Mesothelial cell of epicardium (in vitro differentiated cells): ENCODE results near the gene SLC2A2. TPM values are rescaled to one million over a fixed set of nuclear protein-coding genes. Genes with fewer than 3 reads are reported as not detected.

Experiments
- DNase-seq, 2 experiments: peaks; one replicate each; pipeline ENCODE4 v3.0.0; 2021; ENCODE audit warnings: low spot score in 2 of 2; ENCODE audit not compliant: unreplicated experiment in 2 of 2
- H3K27ac Mint-ChIP-seq: 2 replicates; pipeline ENCODE4 v1.8.0; 2021; ENCODE audit warnings: mixed read lengths
- H3K27me3 Mint-ChIP-seq: 2 replicates; pipeline ENCODE4 v1.8.0; 2021; ENCODE audit warnings: low read depth, mixed read lengths
- H3K36me3 Mint-ChIP-seq: 2 replicates; pipeline ENCODE4 v1.8.0; 2021; ENCODE audit warnings: mixed read lengths
- H3K4me1 Mint-ChIP-seq: 2 replicates; pipeline ENCODE4 v1.8.0; 2021; ENCODE audit warnings: mixed read lengths
- H3K4me3 Mint-ChIP-seq: 2 replicates; pipeline ENCODE4 v1.8.0; 2021; ENCODE audit warnings: mild to moderate bottlenecking, moderate library complexity, mixed read lengths
- H3K9me3 Mint-ChIP-seq: 2 replicates; pipeline ENCODE4 v1.8.0; 2021; ENCODE audit warnings: mixed read lengths
- total RNA-seq: library from RNA; stranded (reverse); gene quantifications from 3 replicates; pipeline ENCODE4 v1.2.1, GENCODE V29; 2021
- TF ChIP-seq, protein P1 (sequence below): fragments of 200-600 bp; sonication (generic); IDR thresholded peaks from one replicate; pipeline ENCODE4 v1.5.0; 2021; ENCODE audit warnings: antibody characterized with exemption; ENCODE audit not compliant: unreplicated experiment

The SLC2A2 gene
- total RNA-seq, 1 donor from 2014 or later = not detected

DNA sequence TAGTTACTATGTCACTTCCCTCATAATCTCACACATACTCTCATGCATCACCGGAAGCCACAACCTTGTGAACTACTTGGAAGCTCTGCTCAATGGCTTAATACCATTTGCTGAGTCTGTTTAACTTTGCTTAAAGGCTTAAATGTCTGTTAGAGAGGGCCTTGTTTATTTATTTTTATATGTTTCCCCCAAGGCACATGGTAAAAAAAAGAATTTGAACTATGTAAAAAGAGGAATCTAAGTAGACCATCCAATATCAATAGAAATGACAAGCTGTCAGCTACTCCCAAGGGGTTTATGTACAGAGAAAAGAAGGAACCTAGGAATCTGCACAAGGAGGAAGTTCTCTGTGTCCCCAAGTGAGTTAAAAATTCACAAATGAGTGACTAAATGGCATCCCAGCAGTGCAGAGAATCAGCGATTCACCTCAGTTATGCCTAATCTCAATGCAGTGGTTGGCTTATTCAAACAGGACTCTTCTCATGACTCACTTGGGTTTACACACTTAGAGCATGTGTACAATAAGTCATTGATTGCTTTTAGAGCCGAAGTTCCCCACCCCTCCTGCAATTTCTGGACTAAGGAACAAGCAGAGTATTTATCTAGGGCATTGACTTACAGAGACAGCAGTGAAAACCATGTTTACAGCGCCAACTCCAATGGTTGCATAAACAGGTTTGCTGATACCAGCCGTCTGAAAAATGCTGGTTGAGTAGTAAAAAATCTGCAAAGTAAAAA, 24.4 kb downstream of the SLC2A2 start:
- DNase-seq = no peak

DNA sequence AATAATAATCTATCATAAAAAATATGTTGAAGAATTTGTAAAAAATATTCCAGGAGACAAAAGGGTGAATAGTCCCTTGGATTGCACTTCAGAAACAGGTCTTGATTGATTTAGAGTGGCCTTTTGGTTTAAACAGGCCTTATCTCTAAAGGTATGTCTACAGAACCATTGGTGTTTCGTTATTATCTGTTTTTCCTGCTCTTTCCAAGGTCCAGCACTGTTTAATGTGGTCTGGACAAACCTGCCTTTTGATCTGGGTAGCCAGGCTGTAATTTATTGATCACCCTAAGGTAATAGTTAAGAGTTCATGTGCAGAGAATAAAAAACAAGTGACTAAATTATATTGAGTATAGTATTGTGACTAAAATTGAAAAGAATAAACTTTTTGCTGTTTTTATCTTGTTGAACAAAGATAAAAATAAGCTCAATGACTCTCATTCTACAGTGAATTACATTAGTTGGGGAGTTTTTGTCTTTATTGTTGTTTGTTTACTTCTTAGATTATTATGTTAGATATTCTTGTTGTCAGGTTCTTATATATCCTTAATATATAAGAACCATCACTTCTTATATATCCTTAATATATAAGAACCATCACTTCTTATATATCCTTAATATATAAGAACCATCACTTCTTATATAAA, 25.1 kb downstream of the SLC2A2 start:
- H3K4me3 Mint-ChIP-seq = no peak overlapping the region
- no peak overlapping the region for H3K27ac Mint-ChIP-seq
- H3K4me1 Mint-ChIP-seq = peaks cover 20% of the 10 kb centered on the region
- TF ChIP-seq, protein P1, sequence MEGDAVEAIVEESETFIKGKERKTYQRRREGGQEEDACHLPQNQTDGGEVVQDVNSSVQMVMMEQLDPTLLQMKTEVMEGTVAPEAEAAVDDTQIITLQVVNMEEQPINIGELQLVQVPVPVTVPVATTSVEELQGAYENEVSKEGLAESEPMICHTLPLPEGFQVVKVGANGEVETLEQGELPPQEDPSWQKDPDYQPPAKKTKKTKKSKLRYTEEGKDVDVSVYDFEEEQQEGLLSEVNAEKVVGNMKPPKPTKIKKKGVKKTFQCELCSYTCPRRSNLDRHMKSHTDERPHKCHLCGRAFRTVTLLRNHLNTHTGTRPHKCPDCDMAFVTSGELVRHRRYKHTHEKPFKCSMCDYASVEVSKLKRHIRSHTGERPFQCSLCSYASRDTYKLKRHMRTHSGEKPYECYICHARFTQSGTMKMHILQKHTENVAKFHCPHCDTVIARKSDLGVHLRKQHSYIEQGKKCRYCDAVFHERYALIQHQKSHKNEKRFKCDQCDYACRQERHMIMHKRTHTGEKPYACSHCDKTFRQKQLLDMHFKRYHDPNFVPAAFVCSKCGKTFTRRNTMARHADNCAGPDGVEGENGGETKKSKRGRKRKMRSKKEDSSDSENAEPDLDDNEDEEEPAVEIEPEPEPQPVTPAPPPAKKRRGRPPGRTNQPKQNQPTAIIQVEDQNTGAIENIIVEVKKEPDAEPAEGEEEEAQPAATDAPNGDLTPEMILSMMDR = no peak
- DNase-seq = no peak
- no peaks in the 10 kb centered on the region for H3K27me3 Mint-ChIP-seq
- H3K36me3 Mint-ChIP-seq = no peaks in the 10 kb centered on the region
- H3K9me3 Mint-ChIP-seq = no peaks in the 10 kb centered on the region

More for the DNA sequence above, 24.4 kb downstream of the SLC2A2 start:
- Mint-ChIP-seq H3K4me3 (no peak overlapping the region), H3K27me3 (no peaks in the 10 kb centered on the region), H3K9me3 (no peaks in the 10 kb centered on the region), H3K27ac (no peak overlapping the region), H3K4me1 (peaks cover 20% of the 10 kb centered on the region), H3K36me3 (no peaks in the 10 kb centered on the region)
- TF ChIP-seq, protein P1 = no peak

GRCh38 chr3:171000281-171000680, 26.2 kb downstream of the SLC2A2 start:
- Mint-ChIP-seq H3K4me1 (peaks cover 20% of the 10 kb centered on the region), H3K9me3 (no peaks in the 10 kb centered on the region), H3K27ac (no peak overlapping the region), H3K4me3 (no peak overlapping the region), H3K27me3 (no peaks in the 10 kb centered on the region), H3K36me3 (no peaks in the 10 kb centered on the region)
- no peak for DNase-seq
- TF ChIP-seq, protein P1 = no peak

DNA sequence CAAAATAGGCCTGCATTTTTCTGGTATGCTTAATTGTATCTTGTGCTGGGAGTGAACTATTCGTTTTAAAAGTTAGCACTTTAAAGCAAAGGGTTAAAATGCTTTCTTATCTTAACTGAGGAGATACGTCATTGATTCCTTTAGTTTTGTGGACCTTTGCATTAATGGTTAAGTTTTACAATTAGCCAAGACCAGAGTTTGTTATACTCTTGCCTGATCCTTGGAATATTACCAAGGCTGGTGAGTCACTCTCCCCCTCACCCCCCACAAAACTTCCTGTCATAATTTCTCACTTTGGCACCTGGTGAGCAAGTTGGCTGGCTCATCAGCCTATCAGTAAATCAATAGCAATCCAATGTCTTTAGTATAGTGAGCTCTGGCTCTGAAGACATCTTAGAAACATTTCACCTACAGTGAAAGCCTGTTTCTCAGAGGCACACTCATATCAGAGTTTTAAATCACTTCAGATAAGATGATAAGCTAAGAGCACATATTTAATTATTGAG, 26.7 kb downstream of the SLC2A2 start:
- no peaks in the 10 kb centered on the region for H3K9me3 Mint-ChIP-seq
- TF ChIP-seq, protein P1 = no peak
- no peaks in the 10 kb centered on the region for H3K36me3 Mint-ChIP-seq
- no peak overlapping the region for H3K27ac Mint-ChIP-seq
- DNase-seq = no peak
- no peaks in the 10 kb centered on the region for H3K27me3 Mint-ChIP-seq
- H3K4me1 Mint-ChIP-seq = peaks cover 20% of the 10 kb centered on the region
- H3K4me3 Mint-ChIP-seq = no peak overlapping the region

- no peak overlapping the region for H3K4me3 Mint-ChIP-seq
- H3K9me3 Mint-ChIP-seq = peaks cover 1% of the 10 kb centered on the region
- H3K27me3 Mint-ChIP-seq = no peaks in the 10 kb centered on the region
- TF ChIP-seq, protein P1 = no peak
- H3K36me3 Mint-ChIP-seq = no peaks in the 10 kb centered on the region
- no peak for DNase-seq
- H3K4me1 Mint-ChIP-seq = peaks cover 20% of the 10 kb centered on the region
- H3K27ac Mint-ChIP-seq = no peak overlapping the region
Observed at GRCh38 chr3:170997961-170998913, 28.3 kb downstream of the SLC2A2 start.
